GM23338 (cell line): ENCODE measurements around the gene RMND5A. TPM values are rescaled to one million over a fixed set of nuclear protein-coding genes. Genes with fewer than 3 reads are reported as not detected.

Experiments
- ATAC-seq: fragments of 200-7000 bp; cut with Tn5 transposase; 3 replicates; pipeline ENCODE4 v1.9.1; 2020
- DNase-seq: peaks from one replicate; pipeline ENCODE4 v3.0.0-alpha.2; 2015; ENCODE audit warnings: low spot score
- H2AFZ ChIP-seq: fragments of 200-600 bp; sonication (generic); 2 replicates; pipeline ENCODE4 v1.8.0; 2016; ENCODE audit warnings: antibody characterized with exemption, mild to moderate bottlenecking, moderate library complexity
- H3F3A ChIP-seq: fragments of 200-600 bp; sonication (generic); replicated peaks from 2 replicates; pipeline ENCODE4 v1.8.0; 2017; ENCODE audit warnings: antibody characterized with exemption, mixed run types, low read depth
- H3K27ac ChIP-seq: fragments of 200-600 bp; sonication (generic); 2 replicates; pipeline ENCODE4 v1.6.1; 2016; ENCODE audit warnings: low read depth
- H3K27me3 ChIP-seq: fragments of 200-600 bp; sonication (generic); 2 replicates; pipeline ENCODE4 v1.8.0; 2016; ENCODE audit warnings: mild to moderate bottlenecking, mixed run types, moderate library complexity; ENCODE audit not compliant: insufficient read depth
- H3K36me3 ChIP-seq: fragments of 200-600 bp; sonication (generic); 2 replicates; pipeline ENCODE4 v1.8.0; 2016; ENCODE audit warnings: mild to moderate bottlenecking; ENCODE audit not compliant: insufficient read depth
- H3K4me1 ChIP-seq: fragments of 200-600 bp; sonication (generic); 2 replicates; pipeline ENCODE4 v1.8.0; 2016; ENCODE audit warnings: mild to moderate bottlenecking, moderate library complexity; ENCODE audit not compliant: insufficient read depth
- H3K4me2 ChIP-seq: fragments of 200-600 bp; sonication (generic); 2 replicates; pipeline ENCODE4 v1.7.1; 2017; ENCODE audit warnings: mixed run types
- H3K4me3 ChIP-seq: fragments of 200-600 bp; sonication (generic); 2 replicates; pipeline ENCODE4 v1.6.1; 2016; ENCODE audit warnings: mixed run types
- H3K79me2 ChIP-seq: fragments of 200-600 bp; sonication (generic); replicated peaks from 2 replicates; pipeline ENCODE4 v1.8.0; 2017; ENCODE audit warnings: mild to moderate bottlenecking; ENCODE audit not compliant: insufficient read depth
- H3K9me2 ChIP-seq: fragments of 200-600 bp; sonication (generic); 2 replicates; pipeline ENCODE4 v1.8.0; 2017; ENCODE audit not compliant: insufficient read depth
- H4K20me1 ChIP-seq: fragments of 200-600 bp; sonication (generic); replicated peaks from 2 replicates; pipeline ENCODE4 v1.8.0; 2017; ENCODE audit warnings: mild to moderate bottlenecking; ENCODE audit not compliant: insufficient read depth
- H3K27ac Mint-ChIP-seq: 2 replicates; pipeline ENCODE4 v1.8.0; 2020; ENCODE audit warnings: inconsistent platforms, mild to moderate bottlenecking, moderate library complexity, mixed read lengths
- H3K27me3 Mint-ChIP-seq: 3 replicates; pipeline ENCODE4 v1.8.0; 2022; ENCODE audit warnings: low read depth, mild to moderate bottlenecking, moderate library complexity, mixed read lengths, inconsistent platforms; ENCODE audit not compliant: insufficient read depth, poor library complexity
- H3K36me3 Mint-ChIP-seq: 3 replicates; pipeline ENCODE4 v1.8.0; 2021; ENCODE audit warnings: low read depth, mild to moderate bottlenecking, inconsistent platforms, moderate library complexity, mixed read lengths
- H3K4me1 Mint-ChIP-seq: 3 replicates; pipeline ENCODE4 v1.8.0; 2020; ENCODE audit warnings: mild to moderate bottlenecking, inconsistent platforms, mixed read lengths
- H3K4me3 Mint-ChIP-seq: 3 replicates; pipeline ENCODE4 v1.8.0; 2021; ENCODE audit warnings: moderate library complexity, mild to moderate bottlenecking, inconsistent platforms, mixed read lengths
- H3K9me3 Mint-ChIP-seq: 3 replicates; pipeline ENCODE4 v1.8.0; 2020; ENCODE audit warnings: moderate library complexity, mild to moderate bottlenecking, inconsistent platforms, mixed read lengths
- CREB1 ChIP-seq: fragments of 250-450 bp; sonication (Bioruptor Pico); IDR thresholded peaks from 2 replicates; pipeline ENCODE4 v1.5.0; 2020; ENCODE audit warnings: low read depth, mild to moderate bottlenecking, moderate library complexity
- CTCF ChIP-seq, 2 experiments: fragments of 200-600 bp in 1 of 2; sonication (generic) in 1 of 2; conservative IDR thresholded peaks; 2 replicates each; pipeline versions ENCODE4 v1.5.1 to v1.6.1; 2016 to 2017; ENCODE audit warnings: antibody characterized with exemption in 2 of 2, low read depth in 2 of 2, mild to moderate bottlenecking in 2 of 2, moderate library complexity in 1 of 2
- EZH2 ChIP-seq: fragments of 200-600 bp; sonication (generic); IDR thresholded peaks from one replicate; pipeline ENCODE4 v1.8.0; 2017; ENCODE audit warnings: antibody characterized with exemption, mild to moderate bottlenecking, low read depth; ENCODE audit not compliant: unreplicated experiment
- EZH2phosphoT487 ChIP-seq: fragments of 200-600 bp; sonication (generic); IDR thresholded peaks from one replicate; pipeline ENCODE4 v1.8.1; 2018; ENCODE audit warnings: antibody characterized with exemption; ENCODE audit not compliant: unreplicated experiment
- JUNB ChIP-seq: IDR thresholded peaks from one replicate; pipeline ENCODE4 v1.6.1; 2016; ENCODE audit warnings: antibody characterized with exemption; ENCODE audit not compliant: unreplicated experiment
- NANOG ChIP-seq: IDR thresholded peaks from 2 replicates; pipeline ENCODE4 v1.6.1; 2016; ENCODE audit warnings: antibody characterized with exemption, borderline replicate concordance
- REST ChIP-seq: IDR thresholded peaks from one replicate; pipeline ENCODE4 v1.6.1; 2018; ENCODE audit warnings: antibody characterized with exemption; ENCODE audit not compliant: unreplicated experiment
- STAT1 ChIP-seq: IDR thresholded peaks from one replicate; pipeline ENCODE4 v1.6.1; 2016; ENCODE audit warnings: antibody characterized with exemption; ENCODE audit not compliant: unreplicated experiment
- ZNF114 ChIP-seq: fragments of 250-450 bp; sonication (Bioruptor Pico); IDR thresholded peaks from 2 replicates; pipeline ENCODE4 v1.5.0; 2020; ENCODE audit warnings: mild to moderate bottlenecking, moderate library complexity
- ZNF331 ChIP-seq: fragments of 250-450 bp; sonication (Bioruptor Pico); IDR thresholded peaks from 2 replicates; pipeline ENCODE4 v1.5.0; 2020; ENCODE audit warnings: low read depth, mild to moderate bottlenecking, moderate library complexity
- ZNF462 ChIP-seq: fragments of 250-450 bp; sonication (Bioruptor Pico); IDR thresholded peaks from 2 replicates; pipeline ENCODE4 v1.5.0; 2020; ENCODE audit warnings: mild to moderate bottlenecking, moderate library complexity
- polyA plus RNA-seq: library from polyadenylated mRNA; unstranded; fragments of >200 nt; fragmentation: Nextera tagmentation; extraction: Ambion mirVana; gene quantifications from 2 replicates; pipeline ENCODE4 v1.2.1, GENCODE V29; 2016
- total RNA-seq: library from RNA; depleted of rRNA; stranded (reverse); fragments of >200 nt; shearing (Covaris generic); gene quantifications from 2 replicates; pipeline ENCODE4 v1.2.3, GENCODE V29; 2014

RMND5A gene
- total and polyA plus RNA-seq, 2 experiments from 2014 or later: 24.0 to 87.9 TPM

DNA sequence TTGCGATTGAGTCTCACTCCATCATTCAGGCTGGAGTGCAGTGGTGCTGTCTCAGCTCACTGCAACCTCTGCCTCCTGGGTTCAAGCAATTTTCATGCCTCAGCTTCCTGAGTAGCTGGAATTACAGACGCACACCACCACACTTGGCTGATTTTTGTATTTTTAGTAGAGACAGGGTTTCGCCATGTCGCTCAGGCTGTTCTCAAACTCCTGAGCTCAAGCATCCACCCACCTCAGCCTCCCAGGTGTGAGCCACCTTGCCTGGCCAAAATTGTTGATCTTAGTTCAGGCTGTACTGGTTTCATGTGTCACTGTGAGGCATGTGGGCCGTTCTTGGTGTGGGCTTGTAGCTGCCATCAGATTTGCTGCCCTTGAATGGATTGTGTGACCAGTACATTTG, 52.5 kb downstream of the RMND5A start:
- H3K27me3 ChIP-seq: no peaks in the 10 kb centered on the region
- peaks cover 50% of the 10 kb centered on the region for H3K36me3 Mint-ChIP-seq
- no peak overlapping the region for H3K27ac ChIP-seq
- H3K4me3 ChIP-seq: no peak overlapping the region
- no peak overlapping the region for H2AFZ ChIP-seq
- H3K4me1 ChIP-seq: no peaks in the 10 kb centered on the region
- H3K4me3 Mint-ChIP-seq: no peak overlapping the region
- H3K27me3 Mint-ChIP-seq: no peaks in the 10 kb centered on the region
- no peak for TF ChIP-seq JUNB
- TF ChIP-seq EZH2: no peak
- TF ChIP-seq EZH2phosphoT487: no peak
- no peak for TF ChIP-seq NANOG
- TF ChIP-seq REST: no peak
- H4K20me1 ChIP-seq: peaks cover 12% of the 10 kb centered on the region
- no peaks in the 10 kb centered on the region for H3F3A ChIP-seq
- no peak overlapping the region for H3K4me2 ChIP-seq
- no peaks in the 10 kb centered on the region for H3K9me3 Mint-ChIP-seq
- H3K36me3 ChIP-seq: peaks cover 27% of the 10 kb centered on the region
- ATAC-seq (no peak; the same call in 2 of the 3 replicates), DNase-seq (no peak)
- H3K27ac Mint-ChIP-seq: no peak overlapping the region; the same call in 1 of the 2 replicates
- no peaks in the 10 kb centered on the region; the same call in 1 of the 2 replicates for H3K79me2 ChIP-seq
- peaks cover 21% of the 10 kb centered on the region; the same call in 2 of the 3 replicates for H3K4me1 Mint-ChIP-seq
- no peaks in the 10 kb centered on the region for H3K9me2 ChIP-seq

DNA sequence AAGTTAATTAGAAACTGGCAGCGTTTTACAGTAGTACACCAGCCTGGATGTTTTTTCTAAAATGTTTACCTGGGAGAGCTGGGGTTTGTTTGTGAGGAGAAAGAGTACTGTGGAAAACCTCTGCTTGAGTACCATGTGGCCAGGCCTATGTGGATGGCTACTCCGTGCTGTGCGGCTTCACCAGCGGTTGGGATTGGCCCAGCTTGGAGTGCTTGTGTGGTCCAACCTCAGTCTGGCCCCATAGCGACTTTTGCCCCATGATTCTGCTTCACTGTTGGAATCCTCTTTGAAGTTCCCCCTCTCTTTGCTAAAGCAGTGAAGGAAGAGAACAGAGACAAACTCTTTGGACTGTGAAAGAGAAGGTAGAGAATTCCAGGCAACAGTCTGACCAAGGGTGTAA, 54.8 kb downstream of the RMND5A start:
- H3K4me1 ChIP-seq: no peaks in the 10 kb centered on the region
- no peaks in the 10 kb centered on the region for H3K79me2 ChIP-seq
- H3K9me3 Mint-ChIP-seq: no peaks in the 10 kb centered on the region
- ATAC-seq (peak; percentile 35; the same call in 1 of the 3 replicates), DNase-seq (no peak)
- no peaks in the 10 kb centered on the region for H3K27me3 Mint-ChIP-seq
- no peak overlapping the region for H3K27ac Mint-ChIP-seq
- no peak overlapping the region for H3K4me3 Mint-ChIP-seq
- no peak overlapping the region for H3K4me3 ChIP-seq
- H3K9me2 ChIP-seq: no peaks in the 10 kb centered on the region
- H3F3A ChIP-seq: no peaks in the 10 kb centered on the region
- H3K36me3 Mint-ChIP-seq: peaks cover 42% of the 10 kb centered on the region
- no peaks in the 10 kb centered on the region for H3K27me3 ChIP-seq
- peaks cover 23% of the 10 kb centered on the region; the same call in 1 of the 2 replicates for H3K36me3 ChIP-seq
- H2AFZ ChIP-seq: no peak overlapping the region
- peaks cover 21% of the 10 kb centered on the region; the same call in 2 of the 3 replicates for H3K4me1 Mint-ChIP-seq
- no peaks in the 10 kb centered on the region for H4K20me1 ChIP-seq
- no peak overlapping the region for H3K4me2 ChIP-seq
- no peak overlapping the region for H3K27ac ChIP-seq
- TF ChIP-seq EZH2 (no peak), NANOG (no peak), STAT1 (no peak), CTCF (conservative IDR thresholded peaks at IDR 0.05; ENCODE audit: low read depth in 2 of 2) (no peak), CREB1 (CRISPR knock-in tag) (no peak), JUNB (no peak), ZNF462 (CRISPR knock-in tag) (no peak), ZNF114 (CRISPR knock-in tag) (no peak), ZNF331 (CRISPR knock-in tag) (no peak)
